Measurements from ENCODE around the gene DPEP1. TPM values are rescaled to one million over a fixed set of nuclear protein-coding genes. Genes with fewer than 3 reads are reported as not detected.
"Not testable (repeated sequence)": the region's sequence is repeated elsewhere in the genome, so short reads cannot be mapped to it uniquely, and the experiment has no call there.

Gene DPEP1
- total RNA-seq, 4 donors from 2014 or later = 0.39 to 2.5 (median 0.74) TPM

GRCh38 chr16:89669755-89670154, 56.3 kb downstream of the DPEP1 start:
- Histone ChIP-seq H3K27ac (no peak overlapping the region), H3K36me3 (peaks cover 0 to 4% (median 0%) of the 10 kb centered on the region in 3 donors), H3K27me3 (no peaks in the 10 kb centered on the region), H3K4me1 (no peaks in the 10 kb centered on the region), H3K4me3 (no peak overlapping the region), H3K9me3 (no peaks in the 10 kb centered on the region)
- TF ChIP-seq EP300 (IDR thresholded peaks at IDR 0.05) = no peak
- no peak for TF ChIP-seq CTCF (IDR thresholded peaks at IDR 0.05)
- no peak for TF ChIP-seq POLR2A (IDR thresholded peaks at IDR 0.05)
- 83 to 84% methylated on average over 12 to 13 of the region's 13 CpGs for WGBS, 2 donors
- no peak for DNase-seq (ENCODE audit: low spot score in 2 of 2)

- DNase-seq (ENCODE audit: low spot score in 2 of 2) = no peak
- peaks cover 0 to 4% (median 0%) of the 10 kb centered on the region in 3 donors for H3K36me3 ChIP-seq
- TF ChIP-seq EP300 (IDR thresholded peaks at IDR 0.05) = no peak
- no peak for TF ChIP-seq CTCF (IDR thresholded peaks at IDR 0.05)
- no peak for TF ChIP-seq POLR2A (IDR thresholded peaks at IDR 0.05)
- no peaks in the 10 kb centered on the region for H3K27me3 ChIP-seq
- H3K4me1 ChIP-seq = no peaks in the 10 kb centered on the region
- H3K4me3 ChIP-seq = no peak overlapping the region
- 64 to 66% methylated on average over 9 to 10 of the region's 10 CpGs for WGBS, 2 donors
- no peak overlapping the region for H3K27ac ChIP-seq
- no peaks in the 10 kb centered on the region for H3K9me3 ChIP-seq
Measured at GRCh38 chr16:89670496-89671431, 57.3 kb downstream of the DPEP1 start.

- not testable (repeated sequence) for H3K36me3 ChIP-seq; DNase-seq (ENCODE audit: low spot score in 2 of 2); H3K9me3 ChIP-seq; H3K27ac ChIP-seq; H3K4me1 ChIP-seq; H3K4me3 ChIP-seq; H3K27me3 ChIP-seq
- 90 to 98% methylated on average over 4 of the region's 4 CpGs for WGBS, 2 donors
Measured at GRCh38 chr16:89671565-89671964, 58.1 kb downstream of the DPEP1 start.

GRCh38 chr16:89672177-89672941, 58.9 kb downstream of the DPEP1 start:
- H3K9me3 ChIP-seq = no peaks in the 10 kb centered on the region
- no peaks in the 10 kb centered on the region for H3K27me3 ChIP-seq
- TF ChIP-seq EP300 (IDR thresholded peaks at IDR 0.05) = no peak
- TF ChIP-seq CTCF (IDR thresholded peaks at IDR 0.05) = no peak
- no peak for TF ChIP-seq POLR2A (IDR thresholded peaks at IDR 0.05)
- peaks cover 0 to 4% (median 0%) of the 10 kb centered on the region in 3 donors for H3K36me3 ChIP-seq
- no peak overlapping the region for H3K4me3 ChIP-seq
- no peaks in the 10 kb centered on the region for H3K4me1 ChIP-seq
- 84 to 88% methylated on average over 16 of the region's 16 CpGs for WGBS, 2 donors
- H3K27ac ChIP-seq = no peak overlapping the region
- DNase-seq (ENCODE audit: low spot score in 2 of 2) = no peak

GRCh38 chr16:89678258-89678657, 64.8 kb downstream of the DPEP1 start:
- H3K4me1 ChIP-seq = no peaks in the 10 kb centered on the region
- no peak overlapping the region for H3K27ac ChIP-seq
- WGBS, 2 donors = 96 to 97% methylated on average over 2 of the region's 2 CpGs
- H3K4me3 ChIP-seq = no peak overlapping the region
- no peaks in the 10 kb centered on the region for H3K9me3 ChIP-seq
- H3K36me3 ChIP-seq = no peaks in the 10 kb centered on the region
- DNase-seq (ENCODE audit: low spot score in 2 of 2) = no peak
- H3K27me3 ChIP-seq = no peaks in the 10 kb centered on the region
- TF ChIP-seq EP300 (IDR thresholded peaks at IDR 0.05) (no peak), CTCF (IDR thresholded peaks at IDR 0.05) (no peak), POLR2A (IDR thresholded peaks at IDR 0.05) (no peak)
